Psoas muscle (tissue), 8 donors: ENCODE measurements around the gene LRRC28. TPM values are rescaled to one million over a fixed set of nuclear protein-coding genes. Genes with fewer than 3 reads are reported as not detected.
A peak's percentile ranks its signal among the peaks of the same experiment; 100 is the strongest.

Experiments
- ATAC-seq, 4 donors: fragments of 200-7000 bp; cut with Tn5 transposase; one replicate each; pipeline ENCODE4 v1.9.1; 2020; ENCODE audit warnings: moderate library complexity in 3 of 4, mild to moderate bottlenecking in 2 of 4
- DNase-seq, 2 donors: peaks; one replicate each; pipeline ENCODE4 v3.0.0-alpha.2; 2020
- H3K27ac ChIP-seq: fragments of 200-600 bp; one replicate; pipeline ENCODE4 v1.8.0; 2022
- H3K27me3 ChIP-seq, 3 donors: fragments of 200-600 bp in 1 of 3; one replicate each; pipeline versions ENCODE4 v1.6.1 to v1.8.0; 2013 to 2022; ENCODE audit warnings: low read length in 2 of 3, mild to moderate bottlenecking in 2 of 3, moderate library complexity in 1 of 3; ENCODE audit not compliant: insufficient read depth in 3 of 3
- H3K36me3 ChIP-seq, 2 donors: fragments of 200-600 bp in 1 of 2; one replicate each; pipeline versions ENCODE4 v1.6.1 to v1.8.0; 2013 to 2022; ENCODE audit warnings: low read depth in 1 of 2, mild to moderate bottlenecking in 1 of 2, moderate library complexity in 1 of 2; ENCODE audit not compliant: insufficient read depth in 1 of 2
- H3K4me1 ChIP-seq: fragments of 200-600 bp; one replicate; pipeline ENCODE4 v1.8.0; 2022
- H3K4me3 ChIP-seq: fragments of 200-600 bp; one replicate; pipeline ENCODE4 v1.8.0; 2022; ENCODE audit warnings: mild to moderate bottlenecking
- H3K9me3 ChIP-seq: fragments of 200-600 bp; one replicate; pipeline ENCODE4 v1.8.0; 2022
- CTCF ChIP-seq: fragments of 200-600 bp; IDR thresholded peaks from one replicate; pipeline ENCODE4 v1.8.0; 2022; ENCODE audit warnings: antibody characterized with exemption
- WGBS, 3 donors: extraction: QIAGEN DNeasy Blood & Tissue Kit; methylation state at CpG; one replicate each; pipeline versions ENCODE4 v1.1.6 to v1.1.7; 2013; 5-methylcytosine and 5-hydroxymethylcytosine counted together
- intact Hi-C, 2 donors: fragments of 100-400 bp; cut with DNase I; formaldehyde crosslinking; loops; one replicate each; pipeline versions ENCODE4 v1.11.0 to v1.14.2; 2022
- polyA plus RNA-seq, 3 donors: library from polyadenylated mRNA; stranded (reverse); fragments of 200-250 nt; gene quantifications; one replicate each; pipeline ENCODE4 v1.2.3, GENCODE V29; 2013
- total RNA-seq, 4 donors: library from RNA; stranded (reverse); fragmentation: NEBNext Ultra II Directional in 2 of 4; extraction: Animal tissue kit (Norgen Biotek cat#: 25700) in 2 of 4; gene quantifications; one replicate each; pipeline versions ENCODE4 v1.2.1 to v1.2.4, GENCODE V29; 2021 to 2023
- donor health status: healthy with polysubstance abuse.
- donor health status: DM: no; HTN: no; CAD: no; lungs with moderate emphysema.
- donor health status: Bipolar disorder and iron deficiency.
- donor health status: healthy.
- donor health status: DM: yes; HTN: yes; CAD: no.
- donor health status: DM: no; HTN: no; CAD: no.
- donor health status: DM: no; HTN: no; CAD: no.
- donor health status: DM: yes; HTN: yes; CAD: no.

Gene LRRC28
- total and polyA plus RNA-seq, 7 donors: 8.4 to 31.2 (median 21.0) TPM

- ATAC-seq: no peak
- WGBS, 3 donors: 96 to 100% (median 97%) methylated on average over 1 of the region's 1 CpG
- H3K4me1 ChIP-seq: peaks cover 18% of the 10 kb centered on the region
- no peak for DNase-seq
- intact Hi-C loops: no loop called here
- H3K36me3 ChIP-seq: no peaks in the 10 kb centered on the region
- no peak overlapping the region for H3K27ac ChIP-seq
- H3K9me3 ChIP-seq: no peaks in the 10 kb centered on the region
- TF ChIP-seq CTCF: no peak
- H3K4me3 ChIP-seq: no peak overlapping the region
- no peaks in the 10 kb centered on the region for H3K27me3 ChIP-seq
Measured at GRCh38 chr15:99421758-99422157, 170.5 kb downstream of the LRRC28 start.

GRCh38 chr15:99423186-99424130 lies 172.2 kb downstream of the LRRC28 start:
- Histone ChIP-seq H3K27me3 (no peaks in the 10 kb centered on the region), H3K27ac (no peak overlapping the region), H3K9me3 (no peaks in the 10 kb centered on the region), H3K36me3 (no peaks in the 10 kb centered on the region), H3K4me1 (peaks cover 18% of the 10 kb centered on the region), H3K4me3 (no peak overlapping the region)
- no peak for DNase-seq
- intact Hi-C loops: no loop called here
- 92% methylated on average over 16 of the region's 16 CpGs for WGBS, 3 donors
- TF ChIP-seq CTCF: no peak
- no peak for ATAC-seq

GRCh38 chr15:99424131-99424571 lies 172.9 kb downstream of the LRRC28 start:
- H3K36me3 ChIP-seq: no peaks in the 10 kb centered on the region
- WGBS, 3 donors: 95 to 97% (median 96%) methylated on average over 10 of the region's 10 CpGs
- intact Hi-C loops: no loop called here
- H3K27ac ChIP-seq: peak overlapping the region; percentile 76
- ATAC-seq: no peak
- TF ChIP-seq CTCF: no peak
- H3K27me3 ChIP-seq: no peaks in the 10 kb centered on the region
- no peak for DNase-seq
- H3K4me3 ChIP-seq: no peak overlapping the region
- H3K4me1 ChIP-seq: peaks cover 18% of the 10 kb centered on the region
- no peaks in the 10 kb centered on the region for H3K9me3 ChIP-seq

GRCh38 chr15:99424978-99425656 lies 173.8 kb downstream of the LRRC28 start:
- no peaks in the 10 kb centered on the region for H3K27me3 ChIP-seq
- peaks cover 18% of the 10 kb centered on the region for H3K4me1 ChIP-seq
- WGBS, 3 donors: 15 to 30% (median 24%) methylated on average over 16 of the region's 16 CpGs
- TF ChIP-seq CTCF: no peak
- H3K36me3 ChIP-seq: no peaks in the 10 kb centered on the region
- ATAC-seq: peak; percentile 68 to 85 (median 74)
- intact Hi-C loops: no loop called here
- peak overlapping the region; percentile 76 for H3K27ac ChIP-seq
- H3K4me3 ChIP-seq: no peak overlapping the region
- H3K9me3 ChIP-seq: no peaks in the 10 kb centered on the region
- DNase-seq: peak in 1 of 2 donors; percentile 58
